Stimulated activated CD4-positive, alpha-beta T cell treated with anti-CD3 and anti-CD28 coated beads, Interleukin-15, amount 100 ng/mL, for 24 hours (primary cell): ENCODE measurements around the gene MCL1.
"Not testable (repeated sequence)": the region's sequence is repeated elsewhere in the genome, so short reads cannot be mapped to it uniquely, and the experiment has no call there.

Source experiments
- DNase-seq: peaks from one replicate; pipeline ENCODE4 v3.0.0-alpha.2; 2020

Gene MCL1

GRCh38 chr1:150567717-150568593, 11.5 kb downstream of the MCL1 start:
- DNase-seq: peak; percentile 75

DNA sequence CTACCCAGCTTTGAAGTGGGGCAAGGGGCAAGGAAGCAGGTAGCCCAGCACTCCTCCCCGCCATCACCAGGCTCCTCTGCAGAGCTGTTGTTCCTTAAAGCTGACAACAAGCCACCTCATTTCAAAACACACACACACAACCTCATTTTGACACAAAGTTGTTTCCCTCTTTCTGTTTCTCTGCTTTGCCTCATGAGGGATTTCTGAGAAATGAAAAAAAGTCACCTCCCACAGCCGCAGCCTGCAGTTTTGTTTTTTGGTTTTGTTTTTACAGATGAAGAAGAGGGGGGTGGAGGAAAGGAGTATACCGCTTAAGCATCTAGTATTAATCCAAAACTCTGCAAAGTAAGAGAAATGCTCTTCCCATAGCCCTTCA, 12.1 kb downstream of the MCL1 start:
- peak; percentile 73 for DNase-seq

DNA sequence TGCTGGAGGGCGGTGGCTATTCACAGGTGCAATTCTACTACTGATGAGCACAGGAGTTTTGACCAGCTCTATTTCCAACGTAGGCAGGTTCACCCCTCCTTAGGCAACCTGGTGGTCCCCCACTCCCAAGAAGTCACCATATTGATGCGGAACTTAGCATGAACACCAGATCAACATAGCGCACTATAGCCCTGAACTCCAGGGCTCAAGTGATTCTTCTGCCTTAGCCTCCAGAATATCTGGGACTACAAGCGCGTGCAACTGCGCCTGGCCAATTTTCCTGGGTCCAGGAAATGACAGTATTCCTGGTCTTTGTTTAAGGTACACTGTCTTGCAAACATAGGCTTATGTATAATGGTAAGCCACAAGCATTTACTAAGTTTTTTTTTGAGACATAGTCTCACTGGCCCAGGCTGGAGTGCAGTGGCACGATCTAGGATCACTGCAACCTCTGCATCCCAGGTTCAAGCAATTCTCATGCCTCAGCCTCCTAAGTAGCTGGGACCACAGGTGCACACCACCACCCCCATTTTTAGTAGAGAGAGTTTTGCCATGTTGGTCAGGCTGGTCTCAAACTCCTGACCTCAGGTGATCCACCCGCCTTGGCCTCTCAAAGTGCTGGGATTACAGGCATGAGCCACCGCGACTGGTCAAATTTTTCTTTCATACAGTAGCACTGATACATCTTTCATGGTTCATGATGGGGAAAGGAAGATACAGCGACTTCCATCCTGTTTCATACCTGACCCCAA, 12.6 kb downstream of the MCL1 start:
- no peak for DNase-seq

GRCh38 chr1:150565240-150565991, 14.0 kb downstream of the MCL1 start:
- DNase-seq: not testable (repeated sequence)

DNA sequence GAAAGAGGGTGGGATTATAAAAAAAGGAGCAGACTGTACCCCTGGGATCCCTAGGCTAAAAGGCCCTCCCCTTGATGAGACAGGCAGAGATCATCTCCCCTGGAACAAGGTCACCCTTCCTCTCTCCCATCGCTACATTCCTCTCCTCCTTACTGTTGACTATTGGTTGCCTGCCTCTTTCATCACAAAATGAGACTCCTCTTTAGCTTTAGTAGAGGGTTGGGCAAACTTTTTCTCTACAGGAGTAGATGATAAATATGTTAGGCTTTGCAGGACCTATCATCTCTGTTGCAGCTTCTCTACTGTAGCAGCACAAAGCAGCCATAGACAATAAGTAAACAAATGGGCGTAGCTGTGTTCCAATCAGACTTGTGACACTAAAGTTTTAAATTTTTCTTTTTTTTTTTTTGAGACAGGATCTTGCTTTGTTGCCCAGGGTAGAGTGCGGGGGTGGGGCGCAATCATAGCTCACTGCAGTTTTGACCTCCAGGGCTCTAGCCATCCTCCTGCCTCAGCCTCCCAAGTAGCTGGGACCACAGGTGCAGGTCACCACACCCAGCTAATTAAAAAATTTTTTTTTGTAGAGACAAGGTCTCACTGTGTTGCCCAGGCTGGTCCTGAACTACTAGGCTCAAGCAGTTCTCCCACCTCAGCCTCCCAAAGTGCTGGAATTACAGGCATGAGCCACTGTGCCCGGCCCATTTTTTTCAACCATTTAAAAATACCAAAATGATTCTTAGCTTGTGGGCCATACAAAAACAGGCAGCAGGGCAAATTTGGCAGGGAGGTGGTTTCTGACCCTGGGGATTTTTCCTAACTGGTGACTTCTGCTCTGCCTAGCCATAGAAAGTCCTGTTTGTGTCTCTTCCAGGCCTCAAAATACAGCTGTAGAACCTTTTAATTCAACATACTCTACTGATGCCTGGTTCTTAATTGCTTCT, 15.1 kb downstream of the MCL1 start:
- DNase-seq: no peak

DNA sequence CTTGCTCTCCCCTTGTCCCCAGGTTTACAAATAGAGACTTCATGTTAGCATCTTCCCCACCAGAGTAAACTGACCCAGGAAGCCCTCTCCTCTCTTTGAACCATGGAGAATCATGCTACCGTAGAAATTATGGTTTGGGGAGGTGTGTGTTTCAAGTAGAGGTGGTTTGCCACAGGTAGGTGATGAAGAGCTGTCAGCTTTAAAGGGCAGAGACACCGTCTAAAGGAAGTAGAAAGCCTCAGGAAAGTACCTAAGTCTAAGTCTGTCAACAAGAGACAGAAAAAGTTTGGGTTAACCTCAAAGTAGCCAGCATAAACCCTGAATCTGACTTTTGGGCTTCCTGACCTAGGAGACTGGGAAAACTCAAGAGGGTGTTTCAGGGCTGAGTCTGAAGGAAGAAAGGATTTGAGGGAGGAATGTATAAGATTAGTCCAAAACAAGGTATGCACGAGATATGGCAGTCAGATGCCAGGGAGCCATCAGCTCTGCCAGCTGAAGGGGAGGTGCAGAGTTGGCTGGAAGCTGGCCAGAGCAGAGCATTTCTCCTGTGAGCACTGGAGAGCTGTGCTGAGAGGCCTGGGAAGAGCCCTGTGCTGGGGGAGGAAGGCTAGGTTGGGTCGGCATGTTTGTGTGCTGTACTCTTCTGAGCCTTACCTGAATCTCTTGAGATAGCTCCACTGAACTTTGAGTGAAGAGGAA, 15.9 kb downstream of the MCL1 start:
- DNase-seq: peak; percentile 60

- peak; percentile 87 for DNase-seq
Observed at GRCh38 chr1:150562446-150563339, 16.7 kb downstream of the MCL1 start.

- DNase-seq: peak; percentile 93
Observed at GRCh38 chr1:150561974-150562445, 17.4 kb downstream of the MCL1 start.

DNA sequence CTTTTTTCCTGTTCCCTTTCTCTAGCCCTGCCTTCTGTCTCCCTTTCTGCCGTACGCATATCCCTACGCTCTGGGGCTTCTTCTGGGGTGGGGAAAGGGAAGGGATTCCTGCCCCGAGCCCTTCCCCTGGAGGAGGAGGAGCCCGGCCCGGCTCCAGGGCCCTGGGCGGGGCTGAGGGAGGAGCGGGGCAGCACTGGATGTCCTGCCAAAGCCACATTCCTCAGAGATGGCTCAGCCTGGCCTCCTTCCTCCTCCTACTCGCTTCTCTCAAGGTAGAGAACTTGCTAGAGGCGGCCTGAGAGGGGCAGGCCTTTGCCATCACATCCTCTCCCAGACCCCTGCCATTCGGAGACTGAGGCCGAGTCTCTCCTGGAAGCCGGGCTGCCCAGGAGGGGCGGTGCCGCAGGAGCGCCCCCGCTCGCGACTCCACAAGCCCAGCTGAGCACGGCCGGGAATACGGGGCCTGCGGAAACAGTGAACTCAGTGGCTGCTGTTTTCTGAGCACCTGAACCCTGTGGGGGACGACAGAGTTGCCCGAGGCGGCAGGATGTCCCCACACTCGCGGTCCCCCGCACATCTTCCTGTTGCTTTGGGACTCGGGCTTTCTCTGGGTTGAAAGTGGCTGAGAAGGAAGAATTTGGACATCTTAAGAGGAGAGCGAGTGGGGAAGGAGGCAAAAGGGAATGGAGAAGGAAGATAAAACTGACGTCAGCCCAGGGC, 18.0 kb downstream of the MCL1 start:
- peak; percentile 83 for DNase-seq

DNA sequence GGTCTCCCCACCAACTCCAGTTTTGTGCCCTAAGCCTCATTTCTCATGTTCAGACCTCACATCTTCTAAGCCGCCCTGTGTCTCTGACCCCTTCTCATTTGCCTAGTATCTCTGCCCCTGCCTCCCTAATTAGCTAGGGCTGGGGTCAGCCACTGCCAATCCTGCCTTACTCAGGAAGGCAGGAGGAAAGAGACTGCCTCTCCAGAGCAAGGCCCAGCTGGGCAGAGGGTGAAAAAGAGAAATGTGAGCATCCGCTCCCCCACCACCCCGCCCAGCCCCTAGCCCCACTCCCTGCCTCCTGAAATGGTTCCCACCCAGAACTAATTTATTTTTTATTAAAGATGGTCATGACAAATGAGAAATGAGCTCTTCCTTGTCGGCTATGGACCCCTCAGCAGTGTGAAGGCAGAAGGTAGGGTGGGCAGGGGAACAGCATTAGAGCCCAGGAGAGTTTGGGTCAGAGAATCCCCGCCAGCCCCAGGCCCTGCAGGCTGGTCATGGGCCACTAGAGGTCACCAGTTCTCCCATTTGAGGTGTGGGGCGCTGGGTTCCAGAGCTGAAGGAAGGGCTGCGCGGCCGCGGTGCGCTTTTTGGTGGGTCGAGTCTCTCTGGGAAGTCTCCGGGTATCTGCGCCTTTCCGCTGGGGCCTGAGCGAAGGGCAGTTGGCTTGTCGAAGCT, 18.7 kb downstream of the MCL1 start:
- peak; percentile 93 for DNase-seq

DNA sequence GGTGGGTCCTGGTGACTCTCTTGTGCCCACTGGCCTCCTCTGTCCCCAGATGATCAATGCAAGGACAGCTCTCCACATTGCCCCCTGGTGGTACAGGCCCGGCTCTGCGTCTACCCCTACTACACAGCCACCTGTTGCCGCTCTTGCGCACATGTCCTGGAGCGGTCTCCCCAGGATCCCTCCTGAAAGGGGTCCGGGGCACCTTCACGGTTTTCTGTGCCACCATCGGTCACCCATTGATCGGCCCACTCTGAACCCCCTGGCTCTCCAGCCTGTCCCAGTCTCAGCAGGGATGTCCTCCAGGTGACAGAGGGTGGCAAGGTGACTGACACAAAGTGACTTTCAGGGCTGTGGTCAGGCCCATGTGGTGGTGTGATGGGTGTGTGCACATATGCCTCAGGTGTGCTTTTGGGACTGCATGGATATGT, 19.4 kb downstream of the MCL1 start:
- DNase-seq: peak; percentile 84

- DNase-seq: no peak
Observed at GRCh38 chr1:150559656-150560010, 19.8 kb downstream of the MCL1 start.

DNA sequence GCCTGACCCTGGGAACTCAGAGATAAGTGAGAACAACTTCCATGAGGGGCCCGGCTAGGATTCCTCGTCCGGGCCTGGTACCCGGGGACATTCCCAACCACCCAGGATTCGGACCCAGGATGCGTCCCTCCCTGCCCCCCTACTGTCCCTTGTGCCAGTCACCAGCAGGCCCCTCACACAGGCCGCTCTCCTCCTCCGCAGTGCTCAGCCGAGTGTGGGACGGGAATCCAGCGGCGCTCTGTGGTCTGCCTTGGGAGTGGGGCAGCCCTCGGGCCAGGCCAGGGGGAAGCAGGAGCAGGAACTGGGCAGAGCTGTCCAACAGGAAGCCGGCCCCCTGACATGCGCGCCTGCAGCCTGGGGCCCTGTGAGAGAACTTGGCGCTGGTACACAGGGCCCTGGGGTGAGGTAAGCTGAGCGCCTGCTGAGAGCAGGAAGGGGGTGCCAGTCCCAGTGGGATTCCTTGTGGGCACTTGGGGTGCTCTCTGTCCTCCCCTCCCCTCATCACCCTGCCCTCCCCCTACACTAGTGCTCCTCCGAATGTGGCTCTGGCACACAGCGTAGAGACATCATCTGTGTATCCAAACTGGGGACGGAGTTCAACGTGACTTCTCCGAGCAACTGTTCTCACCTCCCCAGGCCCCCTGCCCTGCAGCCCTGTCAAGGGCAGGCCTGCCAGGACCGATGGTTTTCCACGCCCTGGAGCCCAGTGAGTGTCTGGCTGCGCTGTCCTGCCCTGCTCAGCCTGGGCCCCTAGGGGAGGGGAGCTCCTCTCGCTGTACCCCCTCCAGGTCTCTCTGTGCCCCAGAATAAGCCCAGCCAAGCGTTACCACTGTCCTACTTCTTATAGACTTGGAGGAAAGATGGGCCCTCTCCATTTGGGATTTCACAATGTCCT, 20.4 kb downstream of the MCL1 start:
- no peak for DNase-seq

GRCh38 chr1:150558303-150558704, 21.1 kb downstream of the MCL1 start:
- no peak for DNase-seq

GRCh38 chr1:150557813-150558212, 21.6 kb downstream of the MCL1 start:
- DNase-seq: no peak

- no peak for DNase-seq
Observed at GRCh38 chr1:150557065-150557600, 22.3 kb downstream of the MCL1 start.

DNA sequence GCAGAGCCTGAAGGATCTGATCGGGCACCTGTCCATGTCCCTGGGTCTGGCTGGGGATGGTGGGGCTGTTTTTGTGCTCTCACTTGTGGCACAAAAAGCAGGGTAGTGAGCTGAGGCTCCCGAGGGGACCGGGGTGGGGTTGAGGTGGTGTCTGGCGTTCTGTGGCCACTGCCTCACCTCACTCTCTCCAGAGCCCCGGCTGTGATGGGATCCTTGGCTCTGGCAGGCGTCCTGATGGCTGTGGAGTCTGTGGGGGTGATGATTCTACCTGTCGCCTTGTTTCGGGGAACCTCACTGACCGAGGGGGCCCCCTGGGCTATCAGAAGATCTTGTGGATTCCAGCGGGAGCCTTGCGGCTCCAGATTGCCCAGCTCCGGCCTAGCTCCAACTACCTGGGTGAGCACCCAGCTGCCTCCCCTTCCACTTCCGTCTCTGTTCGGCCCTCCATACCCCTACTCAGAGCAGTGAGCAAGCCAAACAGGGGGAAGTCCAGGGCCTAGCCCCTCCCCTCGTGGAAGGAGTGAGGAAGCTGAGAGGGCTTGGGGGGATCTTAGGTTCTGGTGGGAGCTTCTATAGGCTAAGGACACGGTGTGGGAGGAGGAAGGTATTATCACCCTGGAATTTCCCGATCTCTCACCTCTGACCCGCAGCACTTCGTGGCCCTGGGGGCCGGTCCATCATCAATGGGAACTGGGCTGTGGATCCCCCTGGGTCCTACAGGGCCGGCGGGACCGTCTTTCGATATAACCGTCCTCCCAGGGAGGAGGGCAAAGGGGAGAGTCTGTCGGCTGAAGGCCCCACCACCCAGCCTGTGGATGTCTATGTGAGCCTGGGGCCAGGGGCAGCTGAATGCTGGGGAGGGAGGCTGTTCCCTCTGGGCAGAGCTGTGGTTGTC, 23.2 kb downstream of the MCL1 start:
- DNase-seq: no peak
